HepG2 (cell line): Measurements from ENCODE around the gene WNK4. TPM values are rescaled to one million over a fixed set of nuclear protein-coding genes. Genes with fewer than 3 reads are reported as not detected.
A peak's percentile ranks its signal among the peaks of the same experiment; 100 is the strongest.

ENCODE experiments used
- CCDC6 ChIP-seq: sonication (generic); formaldehyde crosslinking; IDR thresholded peaks from 2 replicates; pipeline ENCODE4 v1.8.1; 2022; ENCODE audit warnings: mild to moderate bottlenecking, missing genetic modification reagents, moderate library complexity
- EP300 ChIP-seq, 3 experiments: sonication (generic) in 1 of 3; formaldehyde crosslinking in 1 of 3; IDR thresholded peaks; 2 replicates each; pipeline versions ENCODE4 v1.5.1 to v1.6.1; 2011 to 2020; ENCODE audit warnings: low read depth in 2 of 3, low read length in 2 of 3, borderline replicate concordance in 1 of 3, improper control_type of control experiment in 1 of 3, mild to moderate bottlenecking in 1 of 3, missing genetic modification reagents in 1 of 3, moderate library complexity in 1 of 3
- GATAD1 ChIP-seq: IDR thresholded peaks from 2 replicates; pipeline ENCODE4 v1.6.1; 2016; ENCODE audit warnings: missing genetic modification reagents, missing compliant biosample characterization
- KDM5B ChIP-seq: sonication (generic); formaldehyde crosslinking; IDR thresholded peaks from 2 replicates; pipeline ENCODE4 v1.4.0; 2020; ENCODE audit warnings: missing genetic modification reagents, mild to moderate bottlenecking, borderline replicate concordance
- MEF2D ChIP-seq: sonication (generic); formaldehyde crosslinking; IDR thresholded peaks from 2 replicates; pipeline ENCODE4 v1.5.1; 2020; ENCODE audit warnings: mild to moderate bottlenecking, missing genetic modification reagents
- NRL ChIP-seq: sonication (generic); formaldehyde crosslinking; IDR thresholded peaks from 2 replicates; pipeline ENCODE4 v1.5.0; 2020; ENCODE audit warnings: missing genetic modification reagents, mild to moderate bottlenecking, moderate library complexity, borderline replicate concordance
- PHF20 ChIP-seq: sonication (generic); formaldehyde crosslinking; IDR thresholded peaks from 2 replicates; pipeline ENCODE4 v1.5.0; 2020; ENCODE audit warnings: mild to moderate bottlenecking, missing genetic modification reagents
- SALL2 ChIP-seq: sonication (generic); formaldehyde crosslinking; IDR thresholded peaks from 2 replicates; pipeline ENCODE4 v1.8.1; 2023; ENCODE audit warnings: mild to moderate bottlenecking, missing genetic modification reagents, inconsistent platforms
- SETDB1 ChIP-seq: sonication (generic); formaldehyde crosslinking; IDR thresholded peaks from 2 replicates; pipeline ENCODE4 v1.5.1; 2020; ENCODE audit warnings: missing genetic modification reagents, mild to moderate bottlenecking, borderline replicate concordance
- SOX13 ChIP-seq, 3 experiments: fragments of 450-650 bp in 1 of 3; sonication (generic) in 1 of 3; formaldehyde crosslinking in 1 of 3; IDR thresholded peaks in 2 of 3; conservative IDR thresholded peaks in 1 of 3; 2 replicates each; pipeline versions ENCODE4 v1.5.0 to v1.6.1; 2016 to 2020; ENCODE audit warnings: antibody characterized with exemption in 1 of 3, mild to moderate bottlenecking in 1 of 3, missing compliant biosample characterization in 1 of 3, missing genetic modification reagents in 1 of 3, moderate library complexity in 1 of 3
- TEAD2 ChIP-seq: sonication (generic); formaldehyde crosslinking; IDR thresholded peaks from 2 replicates; pipeline ENCODE4 v1.9.0; 2021; ENCODE audit warnings: missing genetic modification reagents
- ZMYM4 ChIP-seq: sonication (generic); formaldehyde crosslinking; IDR thresholded peaks from 2 replicates; pipeline ENCODE4 v1.8.1; 2023; ENCODE audit warnings: mild to moderate bottlenecking, missing genetic modification reagents
- ZNF780A ChIP-seq: sonication (generic); formaldehyde crosslinking; IDR thresholded peaks from 2 replicates; pipeline ENCODE4 v1.8.0; 2022; ENCODE audit warnings: mild to moderate bottlenecking, missing genetic modification reagents, moderate library complexity
- polyA plus RNA-seq, 8 experiments: library from polyadenylated mRNA; depleted of rRNA in 3 of 8; stranded (reverse) in 7 of 8; unstranded in 1 of 8; fragments of >200 nt; fragmentation: Illumina TruSeq in 4 of 8; extraction: Trizol in 4 of 8; gene quantifications; 2 replicates each; pipeline versions ENCODE4 v1.2.1 to v1.2.3, GENCODE V29; 2011 to 2016; ENCODE audit warnings: low read depth in 4 of 8, missing spikeins in 1 of 8, mixed read lengths in 1 of 8; ENCODE audit not compliant: insufficient read depth in 1 of 8
- total RNA-seq, 5 experiments: library from RNA; depleted of rRNA; stranded (reverse); fragments of >200 nt; fragmentation: Illumina TruSeq; extraction: Trizol; gene quantifications; 2 replicates each; pipeline ENCODE4 v1.2.3, GENCODE V29; 2016; ENCODE audit warnings: low read depth in 1 of 5
- TF ChIP-seq, protein P1 (sequence below), 2 experiments: sonication (generic) in 1 of 2; formaldehyde crosslinking in 1 of 2; IDR thresholded peaks; 2 replicates each; pipeline versions ENCODE4 v1.4.0 to v1.6.1; 2018 to 2020; ENCODE audit warnings: missing genetic modification reagents in 2 of 2, borderline replicate concordance in 1 of 2, low read depth in 1 of 2, mild to moderate bottlenecking in 1 of 2, missing biosample characterization in 1 of 2
- TF ChIP-seq, protein P2 (sequence below): IDR thresholded peaks from 2 replicates; pipeline ENCODE4 v1.6.1; 2016; ENCODE audit warnings: mild to moderate bottlenecking
- TF ChIP-seq, protein P3 (sequence below), 2 experiments: fragments of 450-650 bp in 1 of 2; sonication (generic) in 1 of 2; formaldehyde crosslinking; IDR thresholded peaks; 2 replicates each; pipeline versions ENCODE4 v1.5.0 to v1.8.0; 2020 to 2022; ENCODE audit warnings: mild to moderate bottlenecking in 1 of 2, missing genetic modification reagents in 1 of 2
- TF ChIP-seq, protein P4 (sequence below): sonication (generic); formaldehyde crosslinking; IDR thresholded peaks from 2 replicates; pipeline ENCODE4 v1.9.0; 2021; ENCODE audit warnings: mild to moderate bottlenecking, missing genetic modification reagents

Gene WNK4
- total and polyA plus RNA-seq, 2 of the 13 experiments (the other 11 are each of a cell fraction or from before 2014, with no cell fraction given) = 2.7 to 13.7 TPM

DNA sequence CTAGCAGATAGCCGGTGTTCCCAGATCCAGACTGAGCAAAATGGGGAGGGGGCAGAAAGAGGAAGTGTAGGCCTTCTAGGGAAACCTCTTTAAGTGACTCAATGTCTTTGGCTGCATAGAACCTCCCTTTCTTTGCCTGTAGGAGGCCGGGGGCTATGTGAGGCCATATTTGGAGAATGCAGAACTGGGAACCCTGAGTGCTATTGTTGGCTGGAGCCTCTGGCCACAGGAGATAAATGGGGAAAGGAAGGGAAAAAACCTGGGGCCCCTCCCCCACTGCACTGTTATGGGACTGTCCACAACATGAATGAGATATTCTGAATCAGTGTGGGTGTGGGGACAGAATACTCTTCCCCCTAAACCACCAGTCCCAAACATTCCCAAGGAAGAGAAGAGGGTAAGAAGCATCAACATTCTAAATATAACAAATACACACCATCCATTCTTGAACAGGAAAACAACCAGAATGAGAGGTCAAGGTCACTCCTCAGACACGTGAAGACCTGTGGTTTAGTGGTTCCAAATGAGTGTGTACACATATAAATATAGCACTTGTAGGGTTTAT lies 4.8 kb upstream of the WNK4 start (continued):
- TF ChIP-seq, protein P1, sequence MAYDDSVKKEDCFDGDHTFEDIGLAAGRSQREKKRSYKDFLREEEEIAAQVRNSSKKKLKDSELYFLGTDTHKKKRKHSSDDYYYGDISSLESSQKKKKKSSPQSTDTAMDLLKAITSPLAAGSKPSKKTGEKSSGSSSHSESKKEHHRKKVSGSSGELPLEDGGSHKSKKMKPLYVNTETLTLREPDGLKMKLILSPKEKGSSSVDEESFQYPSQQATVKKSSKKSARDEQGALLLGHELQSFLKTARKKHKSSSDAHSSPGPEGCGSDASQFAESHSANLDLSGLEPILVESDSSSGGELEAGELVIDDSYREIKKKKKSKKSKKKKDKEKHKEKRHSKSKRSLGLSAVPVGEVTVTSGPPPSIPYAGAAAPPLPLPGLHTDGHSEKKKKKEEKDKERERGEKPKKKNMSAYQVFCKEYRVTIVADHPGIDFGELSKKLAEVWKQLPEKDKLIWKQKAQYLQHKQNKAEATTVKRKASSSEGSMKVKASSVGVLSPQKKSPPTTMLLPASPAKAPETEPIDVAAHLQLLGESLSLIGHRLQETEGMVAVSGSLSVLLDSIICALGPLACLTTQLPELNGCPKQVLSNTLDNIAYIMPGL (CRISPR knock-in tag; IDR thresholded peaks at IDR 0.05; ENCODE audit: borderline replicate concordance in 1 of 2, low read depth in 1 of 2) = no peak
- TF ChIP-seq ZMYM4 (CRISPR knock-in tag) (no peak), TEAD2 (CRISPR knock-in tag) (no peak), SOX13 (IDR thresholded peaks at IDR 0.05) (no peak), SOX13 (CRISPR knock-in tag; conservative IDR thresholded peaks at IDR 0.05 in 1 of 2, IDR thresholded peaks at IDR 0.05 in 1 of 2) (peak in 1 of 2 experiments; percentile 77; a peak in 1 of 4 replicates), MEF2D (CRISPR knock-in tag) (peak; percentile 62; the same call in 1 of the 2 replicates), EP300 (IDR thresholded peaks at IDR 0.05; ENCODE audit: low read depth in 2 of 2, low read length in 2 of 2) (peak in 1 of 2 experiments; percentile 50; a peak in 1 of 4 replicates), EP300 (CRISPR knock-in tag; IDR thresholded peaks at IDR 0.05; ENCODE audit: borderline replicate concordance) (no peak), SETDB1 (CRISPR knock-in tag) (no peak), CCDC6 (CRISPR knock-in tag) (no peak), KDM5B (CRISPR knock-in tag) (no peak), ZNF780A (CRISPR knock-in tag) (no peak), GATAD1 (CRISPR knock-in tag) (peak; percentile 40; the same call in 1 of the 2 replicates), PHF20 (no peak), SALL2 (CRISPR knock-in tag) (no peak), NRL (no peak)
- TF ChIP-seq, protein P2, sequence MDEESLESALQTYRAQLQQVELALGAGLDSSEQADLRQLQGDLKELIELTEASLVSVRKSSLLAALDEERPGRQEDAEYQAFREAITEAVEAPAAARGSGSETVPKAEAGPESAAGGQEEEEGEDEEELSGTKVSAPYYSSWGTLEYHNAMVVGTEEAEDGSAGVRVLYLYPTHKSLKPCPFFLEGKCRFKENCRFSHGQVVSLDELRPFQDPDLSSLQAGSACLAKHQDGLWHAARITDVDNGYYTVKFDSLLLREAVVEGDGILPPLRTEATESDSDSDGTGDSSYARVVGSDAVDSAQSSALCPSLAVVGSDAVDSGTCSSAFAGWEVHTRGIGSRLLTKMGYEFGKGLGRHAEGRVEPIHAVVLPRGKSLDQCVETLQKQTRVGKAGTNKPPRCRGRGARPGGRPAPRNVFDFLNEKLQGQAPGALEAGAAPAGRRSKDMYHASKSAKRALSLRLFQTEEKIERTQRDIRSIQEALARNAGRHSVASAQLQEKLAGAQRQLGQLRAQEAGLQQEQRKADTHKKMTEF = no peak
- TF ChIP-seq, protein P3, sequence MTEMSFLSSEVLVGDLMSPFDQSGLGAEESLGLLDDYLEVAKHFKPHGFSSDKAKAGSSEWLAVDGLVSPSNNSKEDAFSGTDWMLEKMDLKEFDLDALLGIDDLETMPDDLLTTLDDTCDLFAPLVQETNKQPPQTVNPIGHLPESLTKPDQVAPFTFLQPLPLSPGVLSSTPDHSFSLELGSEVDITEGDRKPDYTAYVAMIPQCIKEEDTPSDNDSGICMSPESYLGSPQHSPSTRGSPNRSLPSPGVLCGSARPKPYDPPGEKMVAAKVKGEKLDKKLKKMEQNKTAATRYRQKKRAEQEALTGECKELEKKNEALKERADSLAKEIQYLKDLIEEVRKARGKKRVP (CRISPR knock-in tag; IDR thresholded peaks at IDR 0.05) = no peak
- TF ChIP-seq, protein P4, sequence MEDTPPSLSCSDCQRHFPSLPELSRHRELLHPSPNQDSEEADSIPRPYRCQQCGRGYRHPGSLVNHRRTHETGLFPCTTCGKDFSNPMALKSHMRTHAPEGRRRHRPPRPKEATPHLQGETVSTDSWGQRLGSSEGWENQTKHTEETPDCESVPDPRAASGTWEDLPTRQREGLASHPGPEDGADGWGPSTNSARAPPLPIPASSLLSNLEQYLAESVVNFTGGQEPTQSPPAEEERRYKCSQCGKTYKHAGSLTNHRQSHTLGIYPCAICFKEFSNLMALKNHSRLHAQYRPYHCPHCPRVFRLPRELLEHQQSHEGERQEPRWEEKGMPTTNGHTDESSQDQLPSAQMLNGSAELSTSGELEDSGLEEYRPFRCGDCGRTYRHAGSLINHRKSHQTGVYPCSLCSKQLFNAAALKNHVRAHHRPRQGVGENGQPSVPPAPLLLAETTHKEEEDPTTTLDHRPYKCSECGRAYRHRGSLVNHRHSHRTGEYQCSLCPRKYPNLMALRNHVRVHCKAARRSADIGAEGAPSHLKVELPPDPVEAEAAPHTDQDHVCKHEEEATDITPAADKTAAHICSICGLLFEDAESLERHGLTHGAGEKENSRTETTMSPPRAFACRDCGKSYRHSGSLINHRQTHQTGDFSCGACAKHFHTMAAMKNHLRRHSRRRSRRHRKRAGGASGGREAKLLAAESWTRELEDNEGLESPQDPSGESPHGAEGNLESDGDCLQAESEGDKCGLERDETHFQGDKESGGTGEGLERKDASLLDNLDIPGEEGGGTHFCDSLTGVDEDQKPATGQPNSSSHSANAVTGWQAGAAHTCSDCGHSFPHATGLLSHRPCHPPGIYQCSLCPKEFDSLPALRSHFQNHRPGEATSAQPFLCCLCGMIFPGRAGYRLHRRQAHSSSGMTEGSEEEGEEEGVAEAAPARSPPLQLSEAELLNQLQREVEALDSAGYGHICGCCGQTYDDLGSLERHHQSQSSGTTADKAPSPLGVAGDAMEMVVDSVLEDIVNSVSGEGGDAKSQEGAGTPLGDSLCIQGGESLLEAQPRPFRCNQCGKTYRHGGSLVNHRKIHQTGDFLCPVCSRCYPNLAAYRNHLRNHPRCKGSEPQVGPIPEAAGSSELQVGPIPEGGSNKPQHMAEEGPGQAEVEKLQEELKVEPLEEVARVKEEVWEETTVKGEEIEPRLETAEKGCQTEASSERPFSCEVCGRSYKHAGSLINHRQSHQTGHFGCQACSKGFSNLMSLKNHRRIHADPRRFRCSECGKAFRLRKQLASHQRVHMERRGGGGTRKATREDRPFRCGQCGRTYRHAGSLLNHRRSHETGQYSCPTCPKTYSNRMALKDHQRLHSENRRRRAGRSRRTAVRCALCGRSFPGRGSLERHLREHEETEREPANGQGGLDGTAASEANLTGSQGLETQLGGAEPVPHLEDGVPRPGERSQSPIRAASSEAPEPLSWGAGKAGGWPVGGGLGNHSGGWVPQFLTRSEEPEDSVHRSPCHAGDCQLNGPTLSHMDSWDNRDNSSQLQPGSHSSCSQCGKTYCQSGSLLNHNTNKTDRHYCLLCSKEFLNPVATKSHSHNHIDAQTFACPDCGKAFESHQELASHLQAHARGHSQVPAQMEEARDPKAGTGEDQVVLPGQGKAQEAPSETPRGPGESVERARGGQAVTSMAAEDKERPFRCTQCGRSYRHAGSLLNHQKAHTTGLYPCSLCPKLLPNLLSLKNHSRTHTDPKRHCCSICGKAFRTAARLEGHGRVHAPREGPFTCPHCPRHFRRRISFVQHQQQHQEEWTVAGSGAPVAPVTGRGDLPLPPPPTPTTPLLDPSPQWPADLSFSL (CRISPR knock-in tag) = no peak
